ENCODE results near the gene TMEM203. TPM values are rescaled to one million over a fixed set of nuclear protein-coding genes. Genes with fewer than 3 reads are reported as not detected.

Gene TMEM203
- total RNA-seq, 4 donors from 2014 or later = 18.9 to 42.1 (median 28.7) TPM

DNA sequence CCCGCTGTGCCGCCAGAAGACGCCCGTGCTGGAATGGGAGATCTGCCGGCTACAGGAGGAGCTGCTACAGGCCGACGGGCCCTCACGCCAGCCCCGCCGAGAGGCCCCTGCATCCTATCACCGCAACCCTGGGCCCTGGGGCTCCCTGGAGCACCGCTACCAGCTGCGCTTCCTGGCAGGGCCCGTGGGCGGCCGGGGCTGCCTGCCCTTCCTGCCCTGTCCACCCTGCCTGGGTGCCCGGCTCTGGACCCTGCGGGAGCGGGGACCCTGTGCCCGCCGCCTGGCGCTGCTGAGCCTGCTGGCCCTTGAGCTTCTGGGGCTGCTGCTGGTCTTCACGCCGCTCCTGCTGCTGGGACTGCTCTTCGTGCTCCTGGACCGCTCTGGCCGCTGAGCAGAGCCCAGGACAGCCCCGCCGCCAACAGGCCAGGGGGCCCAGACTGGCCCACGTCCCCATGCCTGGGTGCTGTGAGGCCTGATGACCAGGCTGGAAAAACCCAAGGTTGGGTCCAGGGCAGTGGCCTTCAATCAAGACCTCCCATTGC is 12.8 kb upstream of the TMEM203 start:
- peak overlapping the region; percentile 83 to 89 (median 85) for H3K27ac ChIP-seq
- no peaks in the 10 kb centered on the region for H3K9me3 ChIP-seq
- peaks cover 5 to 41% (median 38%) of the 10 kb centered on the region in 4 donors for H3K4me1 ChIP-seq
- in situ Hi-C loops (cut with MboI; ENCODE audit: low pct_ligation_motif_present in 1 of 4, low pct_unique_long_range_greater_than_20kb in 1 of 4, low sequenced_read_pairs in 3 of 4) = loop anchor here in 1 of 4 donors (25.0 kb wide), 1 partner anchor 106 kb away; the partner anchor contains the start of gene DPP7
- H3K27me3 ChIP-seq = no peaks in the 10 kb centered on the region
- intact Hi-C loops (cut with DNase I; ENCODE audit: low total_unique reads) = no loop called here
- no peak for DNase-seq
- peak overlapping the region in 3 of 4 donors; percentile 26 to 47 (median 31) for H3K4me3 ChIP-seq
- no peaks in the 10 kb centered on the region for H3K36me3 ChIP-seq
- WGBS, 2 donors (ENCODE audit: low coverage in 1 of 2) = 85% methylated on average over 17 of the region's 30 CpGs; no CpG with 5 or more reads in 1 of the 2 donors
- no peak for TF ChIP-seq POLR2A (IDR thresholded peaks at IDR 0.05)
- TF ChIP-seq EP300 (IDR thresholded peaks at IDR 0.05; ENCODE audit: low read depth) = no peak
- TF ChIP-seq POLR2AphosphoS5 (IDR thresholded peaks at IDR 0.05) = no peak
- TF ChIP-seq, protein P1, sequence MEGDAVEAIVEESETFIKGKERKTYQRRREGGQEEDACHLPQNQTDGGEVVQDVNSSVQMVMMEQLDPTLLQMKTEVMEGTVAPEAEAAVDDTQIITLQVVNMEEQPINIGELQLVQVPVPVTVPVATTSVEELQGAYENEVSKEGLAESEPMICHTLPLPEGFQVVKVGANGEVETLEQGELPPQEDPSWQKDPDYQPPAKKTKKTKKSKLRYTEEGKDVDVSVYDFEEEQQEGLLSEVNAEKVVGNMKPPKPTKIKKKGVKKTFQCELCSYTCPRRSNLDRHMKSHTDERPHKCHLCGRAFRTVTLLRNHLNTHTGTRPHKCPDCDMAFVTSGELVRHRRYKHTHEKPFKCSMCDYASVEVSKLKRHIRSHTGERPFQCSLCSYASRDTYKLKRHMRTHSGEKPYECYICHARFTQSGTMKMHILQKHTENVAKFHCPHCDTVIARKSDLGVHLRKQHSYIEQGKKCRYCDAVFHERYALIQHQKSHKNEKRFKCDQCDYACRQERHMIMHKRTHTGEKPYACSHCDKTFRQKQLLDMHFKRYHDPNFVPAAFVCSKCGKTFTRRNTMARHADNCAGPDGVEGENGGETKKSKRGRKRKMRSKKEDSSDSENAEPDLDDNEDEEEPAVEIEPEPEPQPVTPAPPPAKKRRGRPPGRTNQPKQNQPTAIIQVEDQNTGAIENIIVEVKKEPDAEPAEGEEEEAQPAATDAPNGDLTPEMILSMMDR (IDR thresholded peaks at IDR 0.05) = no peak

DNA sequence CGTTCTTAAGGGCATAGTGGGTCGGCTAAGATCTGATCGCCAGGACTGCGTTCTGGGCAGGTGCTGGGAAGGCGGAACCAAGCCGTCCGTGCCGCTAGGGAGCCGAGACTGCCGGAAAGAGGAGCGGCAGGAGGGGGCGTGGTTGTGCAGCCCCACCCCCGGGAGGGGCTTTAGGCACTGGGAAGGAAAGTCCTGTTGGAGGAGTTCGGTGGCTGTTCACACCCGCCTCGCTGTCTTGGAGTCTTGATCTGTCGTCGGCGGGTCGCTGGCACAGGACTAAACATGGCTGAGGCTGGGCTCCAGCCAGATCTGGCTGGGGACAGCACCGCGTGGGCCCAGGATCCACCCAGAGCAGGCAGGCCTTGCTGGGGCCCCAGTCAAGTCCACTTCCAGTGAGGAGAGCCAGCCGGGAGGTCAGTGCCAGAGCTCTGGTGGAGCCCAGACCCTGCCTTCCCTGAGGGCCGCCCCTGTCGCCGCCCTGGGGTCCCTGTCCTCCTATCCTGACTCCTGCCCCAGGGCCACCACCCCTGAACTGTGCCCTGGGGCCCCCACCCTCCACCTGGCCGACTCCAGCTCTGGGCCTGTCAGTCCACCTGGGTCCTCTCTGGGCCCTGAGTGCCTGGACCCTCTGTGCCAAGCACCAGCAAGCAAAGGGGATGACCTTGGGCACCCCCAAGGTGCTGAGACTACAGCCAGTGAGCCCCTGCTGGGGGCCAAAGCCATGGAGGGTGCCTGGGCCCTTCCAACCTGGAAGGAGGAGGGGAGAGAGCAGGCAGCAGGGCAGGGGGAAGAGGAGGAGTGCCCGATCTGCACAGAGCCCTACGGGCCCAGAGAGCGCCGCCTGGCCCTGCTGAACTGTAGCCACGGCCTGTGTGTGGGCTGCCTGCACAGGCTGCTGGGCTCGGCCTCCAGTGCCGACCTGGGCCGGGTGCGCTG is 12.1 kb upstream of the TMEM203 start:
- no peaks in the 10 kb centered on the region for H3K36me3 ChIP-seq
- 42% methylated on average over 33 of the region's 36 CpGs; no CpG with 5 or more reads in 1 of the 2 donors for WGBS, 2 donors (ENCODE audit: low coverage in 1 of 2)
- H3K4me3 ChIP-seq = peak overlapping the region in 3 of 4 donors; percentile 26 to 47 (median 31)
- H3K9me3 ChIP-seq = no peaks in the 10 kb centered on the region
- TF ChIP-seq, protein P1 (IDR thresholded peaks at IDR 0.05) = peak in 1 of 5 experiments; percentile 45
- TF ChIP-seq POLR2A (IDR thresholded peaks at IDR 0.05) = peak; percentile 94
- peak; percentile 79 to 97 (median 94) for TF ChIP-seq POLR2AphosphoS5 (IDR thresholded peaks at IDR 0.05)
- no peak for TF ChIP-seq EP300 (IDR thresholded peaks at IDR 0.05; ENCODE audit: low read depth)
- H3K27ac ChIP-seq = peak overlapping the region; percentile 83 to 89 (median 85)
- in situ Hi-C loops (cut with MboI; ENCODE audit: low pct_ligation_motif_present in 1 of 4, low pct_unique_long_range_greater_than_20kb in 1 of 4, low sequenced_read_pairs in 3 of 4) (loop anchor here in 1 of 4 donors (25.0 kb wide), 1 partner anchor 105 kb away; the partner anchor contains the start of gene DPP7), intact Hi-C loops (cut with DNase I; ENCODE audit: low total_unique reads) (no loop called here)
- DNase-seq = peak; percentile 93
- H3K4me1 ChIP-seq = peaks cover 5 to 34% (median 32%) of the 10 kb centered on the region in 4 donors
- no peaks in the 10 kb centered on the region for H3K27me3 ChIP-seq

DNA sequence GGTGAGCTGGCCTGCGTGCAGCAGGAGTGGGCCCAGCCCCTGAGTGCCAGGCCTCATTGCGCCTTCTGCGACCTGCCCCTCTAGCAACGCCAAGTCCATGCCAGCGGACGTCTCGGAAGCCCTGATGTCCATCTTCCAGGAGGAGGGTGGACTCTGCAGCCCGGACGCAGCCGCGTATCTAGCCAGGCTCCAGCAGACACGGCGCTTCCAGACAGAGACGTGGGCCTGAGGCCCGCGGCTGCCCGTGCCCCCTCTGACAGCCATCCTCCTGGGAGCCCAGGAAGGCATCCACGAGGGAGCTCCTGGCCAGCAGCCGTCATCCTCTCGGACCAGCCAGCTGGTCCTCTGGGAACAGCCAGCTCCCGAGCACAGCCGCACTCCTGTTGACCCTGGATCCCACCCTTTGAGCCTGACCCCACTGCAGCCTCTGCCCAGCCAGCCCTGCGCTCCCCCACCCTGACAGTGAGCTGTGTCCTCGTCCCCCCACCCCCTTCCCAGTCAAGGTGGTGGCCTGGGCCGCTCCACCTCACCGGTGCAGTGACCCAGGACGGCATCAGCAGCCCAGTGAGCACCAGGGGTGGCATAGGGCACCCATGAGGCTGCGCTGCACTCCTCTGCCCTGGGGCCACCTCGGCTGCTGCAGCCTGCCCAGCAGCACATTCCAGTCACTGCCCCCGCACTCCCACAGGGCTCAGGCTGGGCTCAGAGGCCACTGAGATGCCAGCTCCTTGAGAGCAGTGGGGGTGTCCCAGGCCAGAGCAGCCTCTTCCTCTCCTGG is 10.9 kb upstream of the TMEM203 start:
- Histone ChIP-seq H3K27ac (peak overlapping the region in 3 of 4 donors; percentile 83 to 89 (median 85)), H3K4me1 (peaks cover 3 to 26% (median 25%) of the 10 kb centered on the region in 4 donors), H3K36me3 (no peaks in the 10 kb centered on the region), H3K9me3 (no peaks in the 10 kb centered on the region), H3K27me3 (no peaks in the 10 kb centered on the region), H3K4me3 (no peak overlapping the region)
- TF ChIP-seq, protein P1 (IDR thresholded peaks at IDR 0.05) = no peak
- TF ChIP-seq POLR2AphosphoS5 (IDR thresholded peaks at IDR 0.05) (no peak), EP300 (IDR thresholded peaks at IDR 0.05; ENCODE audit: low read depth) (no peak), POLR2A (IDR thresholded peaks at IDR 0.05) (no peak)
- no peak for DNase-seq
- intact Hi-C loops (cut with DNase I; ENCODE audit: low total_unique reads) = no loop called here
- 90% methylated on average over 27 of the region's 30 CpGs; no CpG with 5 or more reads in 1 of the 2 donors for WGBS, 2 donors (ENCODE audit: low coverage in 1 of 2)
- in situ Hi-C loops (cut with MboI; ENCODE audit: low pct_ligation_motif_present in 1 of 4, low pct_unique_long_range_greater_than_20kb in 1 of 4, low sequenced_read_pairs in 3 of 4) = loop anchor here in 1 of 4 donors (25.0 kb wide), 1 partner anchor 104 kb away; the partner anchor contains the start of gene DPP7
